Measurements from ENCODE around the gene RIMBP2.

- TF ChIP-seq GATA3 (IDR thresholded peaks at IDR 0.05; ENCODE audit: low read depth, low read length): no peak
- TF ChIP-seq GATA2 (IDR thresholded peaks at IDR 0.05; ENCODE audit: low read depth, low read length): no peak
Measured at GRCh38 chr12:130708648-130709047, 7.5 kb downstream of the RIMBP2 start.

All from SH-SY5Y (cell line).